GM11168 (cell line): ENCODE measurements around the gene MECP2.

Source experiments
- in situ Hi-C: fragments of 300-500 bp; cut with MboI; formaldehyde crosslinking; loops from one replicate; pipeline ENCODE4 v1.12.0; 2022; ENCODE audit warnings: low sequenced_read_pairs; ENCODE audit not compliant: unreplicated experiment

Gene MECP2

DNA sequence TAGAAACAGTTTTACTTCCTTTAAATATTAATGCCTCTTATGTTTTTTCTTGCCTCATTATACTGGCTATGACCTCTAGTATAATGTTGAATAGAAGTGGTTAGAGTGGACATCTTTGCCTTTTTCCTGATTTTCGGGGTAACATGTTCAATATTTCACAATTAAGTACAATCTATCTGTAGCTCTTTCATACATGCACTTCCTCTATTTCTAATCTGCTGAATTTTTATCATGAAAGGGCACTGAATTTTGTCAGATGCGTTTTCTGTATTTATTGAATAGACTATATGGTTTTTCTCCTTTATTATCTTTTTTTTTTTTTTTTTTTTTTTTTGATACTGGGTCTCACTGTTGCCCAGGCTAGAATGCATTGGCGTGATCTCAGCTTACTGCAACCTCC, 29.0 kb downstream of the MECP2 start:
- in situ Hi-C loops: no loop called here

DNA sequence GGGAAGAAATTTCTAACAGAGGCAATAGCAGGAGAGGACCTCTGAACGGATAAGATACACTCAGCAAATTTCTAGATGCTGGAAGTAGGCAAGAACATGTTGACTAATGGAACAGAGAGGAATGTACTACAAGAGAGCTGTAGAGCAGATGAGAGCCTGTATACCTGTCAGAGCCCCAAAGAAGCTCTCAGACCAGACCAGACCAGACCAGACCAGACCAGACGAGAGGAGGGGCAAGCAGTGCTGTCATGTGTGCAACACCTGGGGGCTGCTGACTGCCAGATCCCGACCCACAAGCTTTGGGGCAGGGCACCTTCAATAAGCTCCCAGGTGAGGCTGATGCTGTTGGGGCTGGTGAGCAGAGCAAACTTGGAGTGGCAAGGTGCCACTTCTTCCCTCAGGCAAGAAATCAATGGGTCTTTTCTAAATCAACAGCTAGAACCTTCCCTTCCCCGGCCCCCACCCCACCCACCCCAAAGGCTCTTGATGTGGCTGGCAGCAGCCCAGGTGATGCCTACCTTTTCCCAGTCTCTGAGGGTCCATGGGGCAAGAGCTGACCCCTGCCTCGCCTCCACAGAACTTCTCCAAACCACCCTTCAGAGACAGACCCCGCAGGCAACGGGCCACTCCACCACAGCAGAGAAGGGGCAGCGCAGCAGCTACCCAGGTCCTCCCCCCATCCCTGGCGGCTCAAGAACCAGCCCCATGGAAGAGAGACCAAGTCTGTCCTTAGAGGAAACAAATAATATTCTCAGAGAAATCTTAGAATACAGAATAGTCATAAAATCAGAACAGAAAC, 32.7 kb downstream of the MECP2 start:
- in situ Hi-C loops: no loop called here

DNA sequence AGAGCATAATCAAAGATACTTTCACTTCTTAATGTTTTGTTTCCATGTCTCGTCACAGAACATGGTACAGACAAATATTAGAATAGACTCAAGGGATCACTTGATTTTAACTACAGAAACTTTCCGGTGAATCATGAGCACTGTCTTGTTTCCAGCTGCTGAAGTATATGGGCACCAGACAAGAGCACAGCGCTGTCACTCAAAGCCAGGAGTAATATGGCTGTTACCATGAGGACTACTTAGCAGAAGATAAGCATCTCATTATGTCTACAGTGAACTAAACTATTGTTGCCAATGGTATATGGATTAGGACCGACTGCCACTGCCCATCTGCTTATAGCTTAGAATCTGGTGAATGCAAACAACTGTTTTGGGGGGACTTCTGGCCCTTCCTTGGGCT, 34.3 kb downstream of the MECP2 start:
- in situ Hi-C loops: no loop called here

DNA sequence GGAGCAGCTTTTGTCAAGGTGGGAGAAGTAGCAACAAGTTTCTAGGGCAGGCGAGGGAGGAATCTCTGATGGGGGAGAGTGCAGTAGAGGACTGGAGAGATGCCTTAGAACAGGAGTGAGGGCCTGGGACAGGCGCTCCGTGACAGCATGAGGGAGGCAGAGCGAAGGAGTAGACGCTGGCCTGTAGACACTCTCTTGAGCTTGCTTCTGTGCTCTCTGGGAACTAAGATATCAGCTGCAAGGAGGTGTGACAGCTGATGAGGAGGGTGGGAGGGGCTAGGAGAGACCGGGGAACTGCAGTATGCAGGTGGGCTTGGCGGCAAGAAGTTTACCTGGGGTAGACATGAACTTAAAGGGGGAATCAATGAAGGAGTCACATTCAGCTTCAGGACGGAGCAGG, 35.7 kb downstream of the MECP2 start:
- in situ Hi-C loops: no loop called here

DNA sequence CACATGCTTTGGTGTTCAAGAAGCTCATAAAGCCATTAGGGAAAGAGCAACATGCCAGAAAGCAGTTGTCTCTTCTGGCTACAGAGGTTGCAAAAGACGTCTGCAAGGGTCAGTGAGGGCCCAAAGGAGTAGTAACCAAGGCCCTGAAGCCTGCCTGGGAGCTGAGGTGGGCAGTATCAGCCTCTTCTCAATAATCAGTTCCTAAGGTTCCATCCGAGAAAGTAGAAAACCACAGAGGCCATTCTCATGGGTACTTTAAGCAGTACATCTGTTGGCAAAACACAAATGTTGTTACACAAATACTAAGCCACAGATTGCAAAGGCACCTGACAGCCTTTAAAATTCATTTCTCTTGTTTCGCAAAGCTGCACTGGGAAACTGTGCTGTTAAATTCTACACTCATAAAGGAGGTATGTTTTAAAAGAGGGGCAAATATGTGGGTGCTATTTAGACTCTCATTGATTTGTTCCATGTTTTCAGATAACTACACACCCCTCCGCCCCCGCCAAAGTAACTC, 37.7 kb downstream of the MECP2 start:
- in situ Hi-C loops: no loop called here

DNA sequence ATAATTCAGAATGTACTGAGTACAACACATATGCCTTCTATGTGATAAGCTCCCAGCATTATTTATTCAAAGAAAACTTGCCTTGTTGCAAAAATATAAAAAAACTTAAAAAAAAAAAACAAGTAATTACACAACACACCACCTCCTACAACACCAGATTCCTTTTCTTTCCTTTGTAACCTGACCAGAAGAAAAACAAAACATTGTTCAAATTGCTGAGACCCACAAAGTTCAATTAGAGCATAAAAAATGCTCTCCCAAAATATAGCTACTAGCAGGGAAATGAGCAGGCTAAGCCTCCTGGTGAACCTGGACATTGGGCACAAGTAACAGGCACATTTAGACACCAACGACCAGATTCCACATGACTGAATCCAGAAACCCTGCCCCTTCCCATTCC, 38.3 kb downstream of the MECP2 start:
- in situ Hi-C loops: no loop called here

DNA sequence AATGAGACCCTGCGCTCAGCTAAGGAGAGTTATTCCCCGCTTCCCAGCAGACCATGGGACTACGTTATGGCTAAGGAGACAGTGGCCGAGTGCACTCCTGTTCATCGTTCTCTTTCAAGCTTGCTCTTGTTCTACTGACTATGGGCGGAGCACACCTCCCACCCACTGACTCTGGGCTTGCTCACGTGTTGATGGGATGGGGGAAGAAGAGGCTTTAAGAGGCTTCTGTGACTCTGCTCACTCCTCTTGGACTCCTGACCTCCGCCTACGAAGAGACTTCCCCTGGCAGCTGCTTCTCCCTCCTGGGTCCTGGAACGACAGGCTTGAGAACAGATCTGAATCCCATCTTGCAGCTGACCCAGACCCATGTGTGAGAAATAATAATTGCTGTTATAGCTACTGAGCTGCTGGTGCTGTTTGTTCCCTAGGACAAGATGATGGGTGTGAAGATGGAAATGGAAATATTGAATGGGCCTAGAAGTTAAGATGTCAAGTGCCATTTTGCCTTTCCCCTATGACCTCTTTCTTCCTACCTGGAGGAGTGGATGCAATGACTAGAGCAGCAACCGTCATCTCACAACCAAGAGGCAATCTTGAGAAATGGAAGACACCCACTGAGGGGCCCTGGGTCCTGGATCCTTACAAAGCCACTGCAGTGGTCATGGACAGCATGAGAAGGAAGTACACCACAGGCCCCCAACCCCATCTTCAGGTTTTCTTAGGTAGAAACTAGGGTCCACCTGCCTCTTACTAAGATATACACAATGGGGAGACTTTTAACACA, 39.1 kb downstream of the MECP2 start:
- in situ Hi-C loops: no loop called here

DNA sequence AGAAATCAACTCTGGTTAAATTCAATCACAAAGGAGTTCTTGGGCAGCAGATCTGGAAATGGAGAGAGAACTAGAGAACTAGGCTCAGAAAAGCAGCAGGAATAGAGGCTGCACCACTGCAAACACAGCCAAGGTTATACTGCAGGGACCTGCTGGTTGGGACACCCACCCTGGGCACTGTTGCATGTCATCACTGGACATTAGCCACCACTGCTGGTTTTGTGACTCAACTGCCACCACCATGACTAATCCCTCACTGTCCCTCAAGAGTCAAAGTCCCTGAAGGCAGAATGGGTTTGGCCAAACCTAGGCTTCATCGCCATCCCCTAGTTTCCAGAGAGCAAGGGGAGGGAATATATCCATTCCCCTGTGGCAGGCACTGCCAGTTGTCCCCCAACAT, 39.7 kb downstream of the MECP2 start:
- in situ Hi-C loops: no loop called here

DNA sequence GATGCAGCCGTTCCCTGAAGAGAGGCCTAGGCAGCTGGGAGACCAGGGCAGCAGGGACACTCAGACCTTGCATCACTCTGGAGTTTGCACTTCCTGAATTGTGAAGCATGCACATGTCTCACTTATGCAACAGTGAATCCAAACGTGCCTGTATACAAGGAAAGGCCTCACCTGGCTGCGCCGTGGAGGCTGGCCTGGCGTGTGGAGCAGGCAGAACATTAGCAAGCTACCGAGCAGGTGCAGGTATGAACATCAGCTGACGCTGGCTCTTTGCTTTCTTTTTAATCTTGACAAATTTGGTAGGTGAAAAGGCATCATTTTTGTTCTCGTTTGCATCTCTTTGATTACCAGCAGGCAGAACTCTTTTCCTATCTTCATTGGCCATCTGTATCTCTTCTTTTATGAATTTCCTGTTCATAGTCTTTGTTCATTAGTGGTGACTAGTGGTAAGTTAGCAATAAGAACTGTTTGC, 40.7 kb downstream of the MECP2 start:
- in situ Hi-C loops: no loop called here

DNA sequence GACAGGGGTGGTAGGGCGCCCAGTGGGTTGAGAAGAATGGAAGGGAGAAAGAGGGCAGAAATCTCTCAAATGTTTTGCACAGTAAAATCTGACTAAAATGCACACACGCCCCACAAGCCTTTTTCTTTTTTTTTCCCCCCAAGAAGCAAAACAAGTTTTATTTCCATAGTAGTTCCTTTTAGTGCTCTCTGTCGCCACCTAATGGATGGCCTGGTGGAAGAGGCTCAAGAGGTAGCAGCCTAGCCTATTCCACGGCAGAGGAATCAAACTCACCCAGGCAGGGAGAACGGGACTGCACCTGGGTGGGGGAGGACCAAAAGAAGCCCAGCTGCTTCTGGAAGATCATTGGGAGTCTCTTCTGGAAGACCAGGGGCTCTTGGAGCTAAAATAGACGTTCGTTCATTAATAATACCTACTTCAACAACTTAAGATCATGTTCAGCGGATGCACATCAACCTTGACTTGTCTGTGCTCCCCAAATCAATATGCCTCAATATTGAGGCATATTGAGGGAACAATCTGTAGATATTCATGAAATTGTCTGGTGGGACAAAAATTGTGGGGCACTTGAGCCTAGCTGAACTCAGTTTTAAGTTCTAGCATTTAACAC, 46.2 kb downstream of the MECP2 start:
- in situ Hi-C loops: no loop called here

DNA sequence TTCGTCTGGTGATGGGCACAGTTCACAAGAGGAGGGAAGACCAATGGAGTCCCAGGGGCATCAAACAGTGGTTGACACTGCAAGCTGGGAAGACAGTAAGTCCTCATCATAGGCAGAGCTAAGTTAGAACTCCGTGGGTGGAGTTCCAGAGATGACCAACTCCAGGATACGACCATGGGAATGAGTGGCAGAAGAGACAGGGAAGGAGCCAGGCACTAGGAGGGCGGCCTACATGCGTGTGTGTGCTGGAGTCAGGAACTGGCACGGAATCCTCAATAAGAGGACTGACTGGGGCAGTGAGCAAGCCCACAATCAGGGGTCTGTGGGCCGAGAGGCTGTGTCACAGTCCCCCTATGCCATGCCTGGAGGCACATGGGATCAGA, 47.4 kb downstream of the MECP2 start:
- in situ Hi-C loops: no loop called here

DNA sequence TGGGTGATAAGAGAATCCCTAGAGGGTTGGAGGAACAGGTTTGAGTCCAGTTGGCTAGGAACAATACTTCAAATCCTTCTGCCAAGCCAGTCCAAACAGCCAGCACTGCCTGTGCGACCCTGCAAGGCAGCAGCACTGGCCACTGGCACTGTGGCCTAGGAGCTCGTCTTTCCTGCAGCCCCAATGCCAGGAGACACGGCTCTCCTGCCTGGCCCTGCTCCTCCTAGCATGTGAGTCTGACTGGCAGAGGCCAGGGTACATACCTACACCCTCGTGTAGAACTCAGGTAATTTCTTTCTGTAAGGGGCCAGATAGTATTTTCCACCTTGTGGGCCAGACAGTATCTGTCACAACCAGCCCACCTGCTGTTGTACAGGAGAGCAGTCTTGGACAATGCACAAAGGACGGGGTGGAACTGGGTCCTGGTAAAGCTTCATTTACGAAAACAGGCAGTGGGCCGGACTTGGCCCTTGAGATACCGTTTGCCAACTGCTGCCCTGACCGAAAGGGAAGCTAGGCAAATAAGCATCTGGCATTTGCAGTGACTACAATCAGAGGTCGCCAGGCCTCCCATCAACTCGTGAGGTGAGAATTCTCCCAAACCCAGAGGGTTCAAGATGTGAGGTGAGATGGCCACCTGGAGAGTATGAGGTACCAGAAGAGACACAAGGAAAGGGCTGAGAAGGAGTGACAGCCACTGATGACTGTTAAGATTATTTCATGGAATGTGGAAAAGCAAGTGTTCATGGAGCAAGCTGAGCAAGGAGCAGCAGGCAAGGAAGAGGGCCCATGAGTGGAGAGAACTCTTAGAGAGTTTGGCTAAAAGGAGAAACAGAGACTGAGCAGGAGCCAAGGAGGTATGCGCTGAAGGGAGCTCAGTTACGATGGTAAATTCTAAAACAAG, 48.1 kb downstream of the MECP2 start:
- in situ Hi-C loops: no loop called here

DNA sequence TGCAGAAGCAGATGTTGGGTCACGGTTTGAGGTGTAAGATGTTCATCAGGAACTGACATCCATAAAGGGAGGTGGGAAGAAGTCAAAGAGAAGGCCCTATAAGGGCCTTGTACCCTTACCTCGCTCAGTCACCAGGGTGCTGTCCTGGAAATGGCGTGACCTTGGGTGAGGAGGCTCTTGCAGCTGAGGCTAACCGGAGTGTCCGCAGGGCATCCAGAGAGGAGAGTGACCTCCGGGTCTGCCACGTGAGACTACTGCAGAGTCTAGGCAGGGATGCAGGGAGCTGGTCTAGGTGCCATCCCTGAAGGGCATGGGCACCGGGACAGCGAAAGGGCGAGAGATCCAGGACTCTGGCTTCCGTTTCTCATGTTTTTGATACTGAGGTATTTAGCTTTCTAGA, 49.1 kb downstream of the MECP2 start:
- in situ Hi-C loops: no loop called here

DNA sequence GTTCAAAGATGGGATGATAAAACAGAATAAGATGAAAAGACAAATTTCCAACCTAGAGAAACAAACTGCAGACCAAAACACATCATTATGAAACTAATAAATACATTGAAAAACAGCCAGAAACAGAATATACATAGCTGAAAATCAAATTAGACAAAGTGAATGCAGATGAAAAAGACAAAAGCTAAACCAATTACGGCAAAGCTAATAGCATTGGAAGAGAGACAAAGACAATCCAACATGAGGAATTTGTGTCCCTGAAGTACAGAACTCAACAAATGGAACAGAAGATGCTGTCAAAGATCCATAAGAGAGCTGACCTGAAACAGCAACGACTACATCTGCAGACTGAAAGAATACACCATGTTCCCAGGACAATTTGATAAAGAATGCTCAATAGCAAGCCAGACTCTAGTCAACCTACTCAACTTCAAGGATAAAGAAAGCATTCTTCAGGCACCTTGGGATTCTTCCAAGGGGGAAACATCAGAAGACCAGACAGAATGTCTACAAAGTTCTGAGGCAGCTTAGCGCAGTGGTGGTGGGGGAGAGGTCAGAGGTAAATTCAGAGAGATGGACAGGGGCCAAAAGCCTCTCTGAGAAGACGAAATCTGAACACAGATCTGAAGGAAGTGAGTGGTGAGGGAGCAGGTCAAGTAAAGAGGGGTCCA, 50.4 kb downstream of the MECP2 start:
- in situ Hi-C loops: no loop called here

DNA sequence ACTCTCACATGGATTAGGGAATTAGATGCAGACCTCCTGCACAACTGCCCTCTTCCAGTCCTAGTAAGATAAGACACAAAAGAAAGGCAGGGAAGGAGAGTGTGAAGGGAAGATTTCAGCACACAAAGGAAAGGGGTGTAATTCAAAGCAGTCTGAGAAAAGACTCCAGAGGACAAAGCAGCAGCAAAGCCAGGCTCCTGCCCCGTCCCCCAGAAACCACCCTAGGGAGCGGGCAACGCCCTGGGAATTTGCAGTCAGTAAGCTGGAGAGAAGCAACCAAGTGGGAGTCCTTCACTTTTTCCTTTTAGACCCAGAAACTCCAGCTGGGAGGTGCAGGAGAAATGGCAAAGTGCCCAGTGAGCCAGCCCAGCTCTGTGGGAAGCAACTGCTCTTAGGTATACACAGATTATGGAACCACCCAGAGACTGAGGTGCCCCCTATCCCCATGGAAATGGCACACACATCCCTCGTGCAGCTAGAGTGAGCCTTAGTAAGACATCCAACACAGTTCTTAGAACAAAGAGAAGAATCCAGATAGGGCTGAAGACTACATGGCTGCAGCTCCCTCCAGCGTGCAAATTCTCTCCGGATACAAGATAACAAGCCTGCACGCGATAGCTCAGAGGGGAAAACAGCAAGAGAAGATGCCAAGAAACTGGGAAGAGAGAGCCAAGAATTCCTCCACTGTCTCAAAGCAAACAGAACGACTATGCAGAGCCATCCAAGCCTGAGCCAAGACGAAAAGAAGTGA, 51.3 kb downstream of the MECP2 start:
- in situ Hi-C loops: no loop called here

DNA sequence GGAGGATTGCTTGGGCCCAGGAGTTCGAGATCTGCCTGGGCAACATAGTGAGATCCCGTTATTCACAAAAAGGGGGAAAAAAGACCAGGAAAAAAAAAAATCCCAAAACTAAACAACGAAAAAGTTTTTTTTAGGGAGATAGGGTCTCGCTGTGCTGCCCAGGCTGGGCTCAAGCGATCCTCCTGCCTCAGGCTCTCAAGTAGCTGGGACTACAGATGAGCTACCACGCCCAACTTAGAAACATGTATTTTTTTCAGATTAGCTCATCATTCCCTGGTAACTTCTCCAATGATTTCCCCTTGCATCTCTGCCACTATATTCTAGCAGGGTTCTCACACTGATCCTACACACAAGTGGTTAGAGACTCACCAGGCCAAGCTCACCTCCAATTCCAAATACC, 53.4 kb downstream of the MECP2 start:
- in situ Hi-C loops: no loop called here

DNA sequence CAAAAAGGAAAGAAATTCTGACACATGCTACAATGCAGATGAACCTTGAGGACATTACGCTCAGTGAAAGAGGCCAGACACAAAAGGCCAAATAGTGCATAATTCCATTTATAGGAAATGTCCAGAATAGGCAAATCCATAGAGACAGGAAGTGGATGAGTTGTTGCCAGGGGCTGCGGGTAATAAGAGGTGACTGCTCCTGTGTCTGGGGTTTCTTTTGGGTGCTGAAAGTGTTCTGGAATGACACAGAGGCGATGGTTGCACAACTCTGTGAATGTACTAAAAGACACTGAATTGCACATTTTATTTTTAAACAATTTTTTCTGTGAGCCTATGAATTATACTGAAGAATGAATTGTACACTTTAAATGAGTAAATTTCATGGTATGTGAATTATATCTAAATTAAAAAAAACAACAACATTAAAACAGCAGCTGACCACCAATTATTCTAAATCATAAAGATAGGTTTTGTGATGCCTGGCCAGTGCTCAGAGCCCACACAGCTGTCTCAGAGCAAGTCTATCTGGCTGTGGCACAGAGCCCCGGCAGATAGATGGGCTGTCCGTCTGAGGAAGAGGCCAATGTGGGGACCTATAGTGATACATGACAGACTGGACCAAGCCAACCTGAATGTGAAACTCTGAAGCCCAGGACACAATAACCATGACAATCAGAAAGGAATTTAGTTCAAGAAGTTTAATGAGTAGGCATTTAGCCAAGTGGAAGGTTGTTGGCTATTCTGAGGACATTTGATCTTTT, 54.3 kb downstream of the MECP2 start:
- in situ Hi-C loops: no loop called here

DNA sequence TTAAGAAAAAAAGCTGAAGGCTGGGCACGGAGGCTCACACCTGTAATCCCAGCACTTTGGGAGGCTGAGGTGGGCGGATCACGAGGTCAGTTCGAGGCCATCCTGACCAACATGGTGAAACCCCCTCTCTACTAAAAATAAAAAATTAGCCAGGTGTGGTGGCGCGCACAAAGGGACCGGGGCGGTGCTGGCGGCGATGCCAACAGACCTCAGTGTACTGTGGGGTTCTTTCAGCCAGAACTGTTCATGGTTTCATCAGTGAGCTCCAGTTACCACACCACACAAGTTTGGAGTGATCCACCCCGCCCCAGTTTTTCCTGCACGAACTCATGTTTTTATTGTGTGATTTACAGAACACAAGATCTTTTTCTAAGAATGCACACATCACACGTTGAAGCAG, 56.7 kb downstream of the MECP2 start:
- in situ Hi-C loops: no loop called here
